Activated T-cell treated with anti-CD3 and anti-CD28 coated beads, Interleukin-2, amount 50 U/mL, for 4 hours (primary cell): Measurements from ENCODE around the gene FUS. TPM values are rescaled to one million over a fixed set of nuclear protein-coding genes. Genes with fewer than 3 reads are reported as not detected.
A peak's percentile ranks its signal among the peaks of the same experiment; 100 is the strongest.
"Not testable (repeated sequence)": the region's sequence is repeated elsewhere in the genome, so short reads cannot be mapped to it uniquely, and the experiment has no call there.

Experiments
- ATAC-seq, 2 donors: fragments of 200-7000 bp; cut with Tn5 transposase; one replicate each; pipeline ENCODE4 v1.10.0; 2021
- DNase-seq: peaks from one replicate; pipeline ENCODE4 v3.0.0-alpha.2; 2020
- H3K27me3 Mint-ChIP-seq: one replicate; pipeline ENCODE4 v1.8.0; 2021; ENCODE audit warnings: low read depth, mixed read lengths
- H3K36me3 Mint-ChIP-seq: one replicate; pipeline ENCODE4 v1.8.0; 2022; ENCODE audit warnings: mixed read lengths; ENCODE audit not compliant: insufficient read depth
- H3K4me1 Mint-ChIP-seq: one replicate; pipeline ENCODE4 v1.8.0; 2021; ENCODE audit warnings: low read depth, mixed read lengths
- H3K4me3 Mint-ChIP-seq: one replicate; pipeline ENCODE4 v1.8.0; 2021; ENCODE audit warnings: mild to moderate bottlenecking, moderate library complexity, mixed read lengths
- H3K9me3 Mint-ChIP-seq: one replicate; pipeline ENCODE4 v1.8.0; 2021; ENCODE audit warnings: mixed read lengths
- total RNA-seq, 3 donors: library from RNA; stranded (reverse); gene quantifications; one replicate each; pipeline ENCODE4 v1.2.1, GENCODE V29; 2021

Gene FUS
- total RNA-seq, 3 donors from 2014 or later = 783 to 850 (median 809) TPM

GRCh38 chr16:31186176-31186575 is 6.2 kb downstream of the FUS start:
- H3K4me1 Mint-ChIP-seq = peaks cover 89% of the 10 kb centered on the region
- ATAC-seq (no peak), DNase-seq (no peak)
- H3K27me3 Mint-ChIP-seq = no peaks in the 10 kb centered on the region
- H3K36me3 Mint-ChIP-seq = peaks cover 91% of the 10 kb centered on the region
- H3K9me3 Mint-ChIP-seq = no peaks in the 10 kb centered on the region
- H3K4me3 Mint-ChIP-seq = peak overlapping the region; percentile 36

GRCh38 chr16:31186930-31187807 is 7.2 kb downstream of the FUS start:
- DNase-seq (no peak), ATAC-seq (no peak)
- Mint-ChIP-seq H3K4me3 (peak overlapping the region; percentile 20), H3K4me1 (peaks cover 90% of the 10 kb centered on the region), H3K9me3 (no peaks in the 10 kb centered on the region), H3K27me3 (no peaks in the 10 kb centered on the region), H3K36me3 (peaks cover 93% of the 10 kb centered on the region)

GRCh38 chr16:31187808-31188189 is 7.9 kb downstream of the FUS start:
- H3K4me1 Mint-ChIP-seq = peaks cover 83% of the 10 kb centered on the region
- H3K9me3 Mint-ChIP-seq = no peaks in the 10 kb centered on the region
- no peaks in the 10 kb centered on the region for H3K27me3 Mint-ChIP-seq
- no peak for DNase-seq
- H3K4me3 Mint-ChIP-seq = no peak overlapping the region
- ATAC-seq = no peak
- H3K36me3 Mint-ChIP-seq = peaks cover 87% of the 10 kb centered on the region

GRCh38 chr16:31188450-31189411 is 8.8 kb downstream of the FUS start:
- H3K9me3 Mint-ChIP-seq = no peaks in the 10 kb centered on the region
- H3K27me3 Mint-ChIP-seq = no peaks in the 10 kb centered on the region
- DNase-seq (no peak), ATAC-seq (no peak)
- H3K36me3 Mint-ChIP-seq = peaks cover 85% of the 10 kb centered on the region
- no peak overlapping the region for H3K4me3 Mint-ChIP-seq
- H3K4me1 Mint-ChIP-seq = peaks cover 78% of the 10 kb centered on the region

GRCh38 chr16:31189412-31189778 is 9.5 kb downstream of the FUS start:
- H3K36me3 Mint-ChIP-seq = peaks cover 87% of the 10 kb centered on the region
- DNase-seq (no peak), ATAC-seq (no peak)
- H3K27me3 Mint-ChIP-seq = no peaks in the 10 kb centered on the region
- no peaks in the 10 kb centered on the region for H3K9me3 Mint-ChIP-seq
- H3K4me1 Mint-ChIP-seq = peaks cover 73% of the 10 kb centered on the region
- H3K4me3 Mint-ChIP-seq = no peak overlapping the region

GRCh38 chr16:31190061-31190460 is 10.1 kb downstream of the FUS start:
- Mint-ChIP-seq H3K4me3 (no peak overlapping the region), H3K4me1 (peaks cover 71% of the 10 kb centered on the region), H3K36me3 (peaks cover 86% of the 10 kb centered on the region), H3K9me3 (no peaks in the 10 kb centered on the region), H3K27me3 (no peaks in the 10 kb centered on the region)
- no peak for DNase-seq
- no peak for ATAC-seq

GRCh38 chr16:31190818-31191444 is 11.0 kb downstream of the FUS start:
- H3K27me3 Mint-ChIP-seq = no peaks in the 10 kb centered on the region
- peaks cover 79% of the 10 kb centered on the region for H3K36me3 Mint-ChIP-seq
- no peaks in the 10 kb centered on the region for H3K9me3 Mint-ChIP-seq
- peaks cover 64% of the 10 kb centered on the region for H3K4me1 Mint-ChIP-seq
- ATAC-seq (no peak), DNase-seq (no peak)
- no peak overlapping the region for H3K4me3 Mint-ChIP-seq

- no peak overlapping the region for H3K4me3 Mint-ChIP-seq
- no peaks in the 10 kb centered on the region for H3K9me3 Mint-ChIP-seq
- peaks cover 72% of the 10 kb centered on the region for H3K36me3 Mint-ChIP-seq
- no peak for ATAC-seq
- no peak for DNase-seq
- H3K4me1 Mint-ChIP-seq = peaks cover 55% of the 10 kb centered on the region
- H3K27me3 Mint-ChIP-seq = no peaks in the 10 kb centered on the region
Measured at GRCh38 chr16:31191697-31192428, 11.9 kb downstream of the FUS start.

GRCh38 chr16:31192856-31193642 is 13.1 kb downstream of the FUS start:
- peaks cover 43% of the 10 kb centered on the region for H3K4me1 Mint-ChIP-seq
- ATAC-seq = no peak
- no peaks in the 10 kb centered on the region for H3K9me3 Mint-ChIP-seq
- H3K4me3 Mint-ChIP-seq = no peak overlapping the region
- no peaks in the 10 kb centered on the region for H3K27me3 Mint-ChIP-seq
- DNase-seq = no peak
- peaks cover 62% of the 10 kb centered on the region for H3K36me3 Mint-ChIP-seq

- Mint-ChIP-seq H3K9me3 (no peaks in the 10 kb centered on the region), H3K4me3 (no peak overlapping the region), H3K4me1 (peaks cover 43% of the 10 kb centered on the region), H3K36me3 (peaks cover 53% of the 10 kb centered on the region), H3K27me3 (no peaks in the 10 kb centered on the region)
- DNase-seq (no peak), ATAC-seq (no peak)
Measured at GRCh38 chr16:31193874-31194273, 13.9 kb downstream of the FUS start.

GRCh38 chr16:31194898-31195297 is 15.0 kb downstream of the FUS start:
- Mint-ChIP-seq H3K36me3 (peaks cover 48% of the 10 kb centered on the region), H3K4me1 (peaks cover 43% of the 10 kb centered on the region), H3K4me3 (no peak overlapping the region), H3K27me3 (no peaks in the 10 kb centered on the region), H3K9me3 (no peaks in the 10 kb centered on the region)
- ATAC-seq = no peak
- no peak for DNase-seq

- H3K27me3 Mint-ChIP-seq, H3K4me3 Mint-ChIP-seq, DNase-seq: not testable (repeated sequence)
Measured at GRCh38 chr16:31195861-31196260, 15.9 kb downstream of the FUS start.

More at GRCh38 chr16:31195861-31196260, 15.9 kb downstream of the FUS start:
- not testable (repeated sequence) for ATAC-seq, H3K9me3 Mint-ChIP-seq
- Mint-ChIP-seq H3K4me1 (peaks cover 44% of the 10 kb centered on the region), H3K36me3 (peaks cover 40% of the 10 kb centered on the region)
